Measurements from ENCODE around the gene CAMSAP2.

The CAMSAP2 gene

DNA sequence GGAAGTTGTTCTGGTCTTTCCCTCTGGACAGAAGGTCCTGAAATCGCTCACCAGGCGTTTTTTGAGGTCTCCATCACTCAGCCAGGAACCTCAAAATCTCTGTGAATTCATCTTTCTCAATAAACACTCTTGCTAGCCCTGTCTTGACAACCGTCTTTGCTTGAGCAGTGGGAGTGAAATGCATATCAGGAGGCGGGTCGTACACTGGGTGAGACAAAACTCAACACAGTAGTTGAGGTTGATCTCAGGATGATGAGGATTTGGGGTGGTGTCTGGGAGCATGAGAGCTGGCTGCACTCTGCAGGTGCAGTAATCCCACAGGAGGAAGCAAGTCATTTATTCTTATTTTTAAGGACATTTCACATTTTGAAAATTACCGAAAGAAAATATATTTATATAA lies 136.0 kb downstream of the CAMSAP2 start:
- no peak for DNase-seq (ENCODE audit: low read depth)
- no peak for TF ChIP-seq MYC (IDR thresholded peaks at IDR 0.05; ENCODE audit: low read depth, low read length)
- TF ChIP-seq, protein P1, sequence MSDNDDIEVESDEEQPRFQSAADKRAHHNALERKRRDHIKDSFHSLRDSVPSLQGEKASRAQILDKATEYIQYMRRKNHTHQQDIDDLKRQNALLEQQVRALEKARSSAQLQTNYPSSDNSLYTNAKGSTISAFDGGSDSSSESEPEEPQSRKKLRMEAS (IDR thresholded peaks at IDR 0.05; ENCODE audit: low read depth, low read length), result no peak
- no peak for TF ChIP-seq POLR2A (IDR thresholded peaks at IDR 0.05; ENCODE audit: extremely low read depth, insufficient read length)
- TF ChIP-seq, protein P2, sequence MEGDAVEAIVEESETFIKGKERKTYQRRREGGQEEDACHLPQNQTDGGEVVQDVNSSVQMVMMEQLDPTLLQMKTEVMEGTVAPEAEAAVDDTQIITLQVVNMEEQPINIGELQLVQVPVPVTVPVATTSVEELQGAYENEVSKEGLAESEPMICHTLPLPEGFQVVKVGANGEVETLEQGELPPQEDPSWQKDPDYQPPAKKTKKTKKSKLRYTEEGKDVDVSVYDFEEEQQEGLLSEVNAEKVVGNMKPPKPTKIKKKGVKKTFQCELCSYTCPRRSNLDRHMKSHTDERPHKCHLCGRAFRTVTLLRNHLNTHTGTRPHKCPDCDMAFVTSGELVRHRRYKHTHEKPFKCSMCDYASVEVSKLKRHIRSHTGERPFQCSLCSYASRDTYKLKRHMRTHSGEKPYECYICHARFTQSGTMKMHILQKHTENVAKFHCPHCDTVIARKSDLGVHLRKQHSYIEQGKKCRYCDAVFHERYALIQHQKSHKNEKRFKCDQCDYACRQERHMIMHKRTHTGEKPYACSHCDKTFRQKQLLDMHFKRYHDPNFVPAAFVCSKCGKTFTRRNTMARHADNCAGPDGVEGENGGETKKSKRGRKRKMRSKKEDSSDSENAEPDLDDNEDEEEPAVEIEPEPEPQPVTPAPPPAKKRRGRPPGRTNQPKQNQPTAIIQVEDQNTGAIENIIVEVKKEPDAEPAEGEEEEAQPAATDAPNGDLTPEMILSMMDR (IDR thresholded peaks at IDR 0.05; ENCODE audit: low read depth, low read length), result no peak
- no peak overlapping the region for H3K4me3 ChIP-seq (ENCODE audit: low read depth, low read length)

DNA sequence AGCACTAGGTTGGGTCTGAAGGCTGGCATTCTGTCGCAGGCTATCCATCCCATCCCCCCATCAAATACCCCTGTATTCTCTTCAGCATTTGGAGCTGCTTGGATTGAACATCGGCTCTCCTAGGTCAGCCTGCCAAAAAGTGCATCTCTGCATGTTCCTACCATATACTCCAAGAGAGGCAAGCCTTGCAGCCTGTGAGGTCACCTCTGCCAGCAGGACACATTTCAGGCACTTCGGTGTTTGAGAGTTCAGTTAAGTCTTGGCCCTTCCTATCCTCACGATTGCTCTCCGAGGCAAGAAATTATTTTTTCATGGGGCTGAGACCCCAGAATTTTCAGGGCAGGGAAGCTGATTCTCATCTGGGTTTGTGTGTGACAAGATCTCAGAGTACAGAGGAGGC lies 136.7 kb downstream of the CAMSAP2 start:
- no peak for TF ChIP-seq POLR2A (IDR thresholded peaks at IDR 0.05; ENCODE audit: extremely low read depth, insufficient read length)
- TF ChIP-seq, protein P1 (IDR thresholded peaks at IDR 0.05; ENCODE audit: low read depth, low read length), result no peak
- no peak overlapping the region for H3K4me3 ChIP-seq (ENCODE audit: low read depth, low read length)
- DNase-seq (ENCODE audit: low read depth), result no peak

GRCh38 chr1:200877010-200877409 lies 138.3 kb downstream of the CAMSAP2 start:
- TF ChIP-seq, protein P2 (IDR thresholded peaks at IDR 0.05; ENCODE audit: low read depth, low read length), result no peak
- TF ChIP-seq MYC (IDR thresholded peaks at IDR 0.05; ENCODE audit: low read depth, low read length) (no peak), POLR2A (IDR thresholded peaks at IDR 0.05; ENCODE audit: extremely low read depth, insufficient read length) (no peak)
- TF ChIP-seq, protein P1 (IDR thresholded peaks at IDR 0.05; ENCODE audit: low read depth, low read length), result no peak
- DNase-seq (ENCODE audit: low read depth), result no peak
- no peak overlapping the region for H3K4me3 ChIP-seq (ENCODE audit: low read depth, low read length)

- H3K4me3 ChIP-seq (ENCODE audit: low read depth, low read length), result no peak overlapping the region
- no peak for DNase-seq (ENCODE audit: low read depth)
- TF ChIP-seq POLR2A (IDR thresholded peaks at IDR 0.05; ENCODE audit: extremely low read depth, insufficient read length), result no peak
- TF ChIP-seq, protein P1 (IDR thresholded peaks at IDR 0.05; ENCODE audit: low read depth, low read length), result no peak
- no peak for TF ChIP-seq MYC (IDR thresholded peaks at IDR 0.05; ENCODE audit: low read depth, low read length)
- TF ChIP-seq, protein P2 (IDR thresholded peaks at IDR 0.05; ENCODE audit: low read depth, low read length), result no peak
Observed at GRCh38 chr1:200877839-200878551, 139.3 kb downstream of the CAMSAP2 start.

DNA sequence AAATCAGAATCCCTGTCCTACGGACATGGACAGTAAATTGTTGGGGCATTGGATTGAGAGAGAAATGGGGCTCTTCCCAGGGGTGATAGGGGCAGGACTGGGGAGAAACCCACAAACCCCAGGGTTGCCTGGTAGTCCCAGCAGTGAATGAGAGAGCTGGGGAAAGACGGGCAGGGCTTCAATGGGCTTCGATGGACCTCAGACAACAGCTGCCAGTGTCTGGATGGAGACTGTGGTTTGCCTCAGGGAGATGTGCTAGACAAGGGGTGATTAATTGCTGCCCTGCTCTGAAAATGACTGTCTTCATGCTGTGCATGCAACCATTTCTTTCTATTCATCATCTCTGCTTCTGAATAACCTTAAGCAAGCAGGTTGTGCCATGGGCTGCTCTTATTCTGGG lies 141.5 kb downstream of the CAMSAP2 start:
- DNase-seq (ENCODE audit: low read depth), result no peak
- TF ChIP-seq MYC (IDR thresholded peaks at IDR 0.05; ENCODE audit: low read depth, low read length) (no peak), POLR2A (IDR thresholded peaks at IDR 0.05; ENCODE audit: extremely low read depth, insufficient read length) (no peak)
- TF ChIP-seq, protein P2 (IDR thresholded peaks at IDR 0.05; ENCODE audit: low read depth, low read length), result no peak
- TF ChIP-seq, protein P1 (IDR thresholded peaks at IDR 0.05; ENCODE audit: low read depth, low read length), result no peak
- H3K4me3 ChIP-seq (ENCODE audit: low read depth, low read length), result no peak overlapping the region

DNA sequence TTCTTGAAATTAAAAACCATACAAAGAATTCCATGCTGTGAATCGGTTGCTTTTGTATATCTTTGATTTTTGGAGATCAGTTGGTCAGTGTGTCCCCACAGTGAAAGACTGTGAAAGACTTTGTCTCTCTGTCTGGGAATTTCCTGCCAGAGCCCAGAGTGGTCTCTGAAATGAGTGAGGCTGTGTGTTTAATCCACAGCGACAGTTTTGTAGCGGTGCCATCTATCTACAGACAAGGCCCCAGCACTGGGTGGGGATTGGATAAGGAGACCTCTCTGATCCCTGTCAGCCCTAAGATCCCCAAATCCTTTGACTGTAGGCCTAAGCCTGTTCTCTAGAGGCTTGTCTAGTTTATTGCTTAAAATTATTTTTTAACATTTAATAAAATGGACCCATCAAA lies 144.4 kb downstream of the CAMSAP2 start:
- H3K4me3 ChIP-seq (ENCODE audit: low read depth, low read length), result no peak overlapping the region
- DNase-seq (ENCODE audit: low read depth), result no peak
- TF ChIP-seq, protein P1 (IDR thresholded peaks at IDR 0.05; ENCODE audit: low read depth, low read length), result no peak
- TF ChIP-seq, protein P2 (IDR thresholded peaks at IDR 0.05; ENCODE audit: low read depth, low read length), result no peak
- TF ChIP-seq MYC (IDR thresholded peaks at IDR 0.05; ENCODE audit: low read depth, low read length), result no peak
- no peak for TF ChIP-seq POLR2A (IDR thresholded peaks at IDR 0.05; ENCODE audit: extremely low read depth, insufficient read length)
